T-helper 1 cell treated with Interleukin-12 subunit alpha and Interleukin-12 subunit beta and Interleukin-4 antibody, amounts not matched to agents 30 μg/mL and 1 μg/mL, for 36 hours (primary cell): Measurements from ENCODE around the gene TRIM52.

Experiments
- H3K27ac Mint-ChIP-seq: one replicate; pipeline ENCODE4 v1.8.0; 2021; ENCODE audit warnings: mild to moderate bottlenecking, mixed read lengths
- H3K27me3 Mint-ChIP-seq: one replicate; pipeline ENCODE4 v1.8.0; 2021; ENCODE audit warnings: low read depth, mixed read lengths
- H3K36me3 Mint-ChIP-seq: one replicate; pipeline ENCODE4 v1.8.0; 2021; ENCODE audit warnings: low read depth, mixed read lengths
- H3K4me1 Mint-ChIP-seq: one replicate; pipeline ENCODE4 v1.8.0; 2021; ENCODE audit warnings: low read depth, mixed read lengths
- H3K4me3 Mint-ChIP-seq: one replicate; pipeline ENCODE4 v1.8.0; 2021; ENCODE audit warnings: mild to moderate bottlenecking, moderate library complexity, mixed read lengths
- H3K9me3 Mint-ChIP-seq: one replicate; pipeline ENCODE4 v1.8.0; 2021; ENCODE audit warnings: mixed read lengths

Gene TRIM52

GRCh38 chr5:181265092-181265671 lies 4.2 kb upstream of the TRIM52 start:
- peaks cover 16% of the 10 kb centered on the region for H3K36me3 Mint-ChIP-seq
- H3K4me3 Mint-ChIP-seq = no peak overlapping the region
- no peaks in the 10 kb centered on the region for H3K27me3 Mint-ChIP-seq
- H3K4me1 Mint-ChIP-seq = peaks cover 4% of the 10 kb centered on the region
- no peaks in the 10 kb centered on the region for H3K9me3 Mint-ChIP-seq
- no peak overlapping the region for H3K27ac Mint-ChIP-seq

DNA sequence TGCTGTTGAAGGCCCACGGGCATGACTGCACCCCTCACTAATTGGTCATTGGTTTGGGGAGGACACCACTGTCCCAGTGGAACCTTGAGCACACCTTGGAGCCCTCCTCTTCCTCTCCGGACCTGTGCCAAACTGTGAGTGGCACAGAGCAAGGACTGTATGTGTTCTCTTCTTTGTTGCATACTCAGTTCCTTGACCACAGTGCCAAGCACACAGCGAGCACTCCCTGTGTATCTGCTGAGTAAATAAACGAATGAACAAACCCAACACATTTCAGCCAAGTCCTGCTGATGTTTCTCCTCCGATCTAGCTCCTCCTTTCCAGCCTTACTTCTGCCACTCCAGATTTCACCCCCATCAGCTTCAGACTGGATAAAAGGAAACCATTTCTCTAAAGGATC lies 2.7 kb upstream of the TRIM52 start:
- H3K4me1 Mint-ChIP-seq = peaks cover 19% of the 10 kb centered on the region
- H3K36me3 Mint-ChIP-seq = peaks cover 20% of the 10 kb centered on the region
- H3K4me3 Mint-ChIP-seq = no peak overlapping the region
- no peaks in the 10 kb centered on the region for H3K9me3 Mint-ChIP-seq
- H3K27ac Mint-ChIP-seq = peak overlapping the region; percentile 59
- H3K27me3 Mint-ChIP-seq = no peaks in the 10 kb centered on the region

DNA sequence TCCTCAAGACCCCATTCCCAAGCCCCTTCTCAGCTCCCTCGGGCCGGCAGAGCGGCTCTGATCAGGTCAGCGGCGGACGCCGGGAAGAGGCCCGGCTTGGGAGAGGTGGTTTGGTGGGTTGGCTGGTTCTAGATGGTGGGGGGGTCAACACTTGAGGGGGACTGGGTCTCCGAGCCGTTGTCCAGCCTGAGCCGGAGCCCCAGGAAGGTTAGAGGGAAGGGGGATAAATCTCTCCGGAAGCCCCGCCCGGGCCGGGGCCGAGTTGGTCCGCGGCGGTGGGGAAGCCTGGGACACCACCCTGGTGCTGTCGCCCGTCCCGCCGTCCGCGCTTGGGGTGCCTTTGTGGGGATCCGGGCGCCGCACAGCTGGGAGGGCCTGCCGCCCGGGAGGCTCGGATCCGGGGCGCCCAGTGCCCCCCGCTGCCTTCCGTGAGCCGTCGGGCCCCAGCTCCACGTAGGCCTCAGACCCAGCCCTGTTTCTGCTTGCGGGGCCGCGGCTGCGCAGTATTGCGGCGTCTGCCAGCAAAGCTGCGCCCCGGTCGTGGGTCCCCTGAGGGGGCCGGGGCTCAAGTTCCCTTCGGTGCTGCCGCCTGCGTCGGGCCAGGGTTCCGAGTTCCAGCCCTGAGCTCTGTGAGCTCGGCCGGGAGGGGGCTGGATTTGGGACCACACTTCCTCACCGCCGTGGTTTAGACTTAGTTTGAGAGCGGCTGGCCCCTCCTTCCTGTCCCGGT lies 542 bp upstream of the TRIM52 start:
- peaks cover 36% of the 10 kb centered on the region for H3K4me1 Mint-ChIP-seq
- H3K27ac Mint-ChIP-seq = peak overlapping the region; percentile 94
- H3K36me3 Mint-ChIP-seq = peaks cover 26% of the 10 kb centered on the region
- no peaks in the 10 kb centered on the region for H3K27me3 Mint-ChIP-seq
- peak overlapping the region; percentile 99 for H3K4me3 Mint-ChIP-seq
- H3K9me3 Mint-ChIP-seq = no peaks in the 10 kb centered on the region

- Mint-ChIP-seq H3K9me3 (no peaks in the 10 kb centered on the region), H3K27ac (peak overlapping the region; percentile 94), H3K4me3 (peak overlapping the region; percentile 99), H3K4me1 (peaks cover 47% of the 10 kb centered on the region), H3K36me3 (peaks cover 33% of the 10 kb centered on the region), H3K27me3 (no peaks in the 10 kb centered on the region)
Observed at GRCh38 chr5:181259974-181260719, 796 bp downstream of the TRIM52 start.

GRCh38 chr5:181259283-181259682 lies 1.7 kb downstream of the TRIM52 start:
- Mint-ChIP-seq H3K27ac (peak overlapping the region; percentile 55), H3K4me1 (peaks cover 50% of the 10 kb centered on the region), H3K4me3 (peak overlapping the region; percentile 99), H3K36me3 (peaks cover 32% of the 10 kb centered on the region), H3K27me3 (no peaks in the 10 kb centered on the region), H3K9me3 (no peaks in the 10 kb centered on the region)

GRCh38 chr5:181258576-181258975 lies 2.4 kb downstream of the TRIM52 start:
- Mint-ChIP-seq H3K9me3 (no peaks in the 10 kb centered on the region), H3K4me3 (peak overlapping the region; percentile 99), H3K27me3 (no peaks in the 10 kb centered on the region), H3K4me1 (peaks cover 53% of the 10 kb centered on the region), H3K27ac (peak overlapping the region; percentile 52), H3K36me3 (peaks cover 30% of the 10 kb centered on the region)

- Mint-ChIP-seq H3K9me3 (no peaks in the 10 kb centered on the region), H3K4me3 (no peak overlapping the region), H3K4me1 (peaks cover 66% of the 10 kb centered on the region), H3K27ac (peak overlapping the region; percentile 68), H3K36me3 (peaks cover 35% of the 10 kb centered on the region), H3K27me3 (no peaks in the 10 kb centered on the region)
Observed at GRCh38 chr5:181255836-181256578, 4.9 kb downstream of the TRIM52 start.

DNA sequence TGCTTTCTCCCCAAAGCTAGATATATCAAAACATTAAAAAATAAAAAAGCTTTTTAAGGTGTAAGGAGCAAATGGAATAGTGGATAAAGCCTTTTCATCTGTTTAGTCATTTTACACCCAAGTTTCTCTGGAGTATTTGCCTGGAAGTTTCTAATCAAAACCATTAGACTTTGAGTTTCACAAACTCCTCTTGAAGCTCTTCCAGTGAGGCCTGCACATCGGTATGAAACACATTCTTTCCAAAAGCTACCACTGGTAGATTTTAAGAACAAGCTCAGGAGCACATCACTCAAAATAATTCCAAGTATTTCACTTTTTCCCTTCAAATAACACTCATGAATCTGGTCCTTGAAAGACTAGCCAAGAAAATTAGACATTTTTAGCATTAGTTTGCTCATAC lies 5.7 kb downstream of the TRIM52 start:
- Mint-ChIP-seq H3K36me3 (peaks cover 28% of the 10 kb centered on the region), H3K27me3 (no peaks in the 10 kb centered on the region), H3K27ac (no peak overlapping the region), H3K4me3 (no peak overlapping the region), H3K4me1 (peaks cover 68% of the 10 kb centered on the region), H3K9me3 (no peaks in the 10 kb centered on the region)

DNA sequence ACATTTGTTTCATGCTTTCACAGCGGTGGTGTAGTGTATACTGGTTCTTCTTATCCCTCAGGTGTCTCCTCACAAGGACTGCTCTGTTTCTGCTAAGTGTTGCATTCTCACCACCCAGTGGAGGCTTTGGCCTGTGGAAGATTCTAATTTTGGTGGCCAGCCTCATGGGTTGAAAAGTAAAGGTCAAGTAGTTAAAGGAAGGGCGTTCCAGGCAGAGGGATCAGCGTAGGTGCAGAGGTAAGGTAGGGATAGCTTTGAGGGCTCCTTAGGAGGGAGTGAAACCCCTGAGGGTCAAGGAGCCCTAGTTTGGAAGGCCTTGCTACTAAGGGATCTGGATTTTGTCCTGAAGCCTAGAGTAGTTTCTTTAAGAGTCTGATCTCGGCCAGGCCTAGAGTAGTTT lies 12.7 kb downstream of the TRIM52 start:
- Mint-ChIP-seq H3K27me3 (no peaks in the 10 kb centered on the region), H3K36me3 (peaks cover 20% of the 10 kb centered on the region), H3K4me3 (peak overlapping the region; percentile 85), H3K27ac (peak overlapping the region; percentile 86), H3K9me3 (no peaks in the 10 kb centered on the region), H3K4me1 (peaks cover 53% of the 10 kb centered on the region)

DNA sequence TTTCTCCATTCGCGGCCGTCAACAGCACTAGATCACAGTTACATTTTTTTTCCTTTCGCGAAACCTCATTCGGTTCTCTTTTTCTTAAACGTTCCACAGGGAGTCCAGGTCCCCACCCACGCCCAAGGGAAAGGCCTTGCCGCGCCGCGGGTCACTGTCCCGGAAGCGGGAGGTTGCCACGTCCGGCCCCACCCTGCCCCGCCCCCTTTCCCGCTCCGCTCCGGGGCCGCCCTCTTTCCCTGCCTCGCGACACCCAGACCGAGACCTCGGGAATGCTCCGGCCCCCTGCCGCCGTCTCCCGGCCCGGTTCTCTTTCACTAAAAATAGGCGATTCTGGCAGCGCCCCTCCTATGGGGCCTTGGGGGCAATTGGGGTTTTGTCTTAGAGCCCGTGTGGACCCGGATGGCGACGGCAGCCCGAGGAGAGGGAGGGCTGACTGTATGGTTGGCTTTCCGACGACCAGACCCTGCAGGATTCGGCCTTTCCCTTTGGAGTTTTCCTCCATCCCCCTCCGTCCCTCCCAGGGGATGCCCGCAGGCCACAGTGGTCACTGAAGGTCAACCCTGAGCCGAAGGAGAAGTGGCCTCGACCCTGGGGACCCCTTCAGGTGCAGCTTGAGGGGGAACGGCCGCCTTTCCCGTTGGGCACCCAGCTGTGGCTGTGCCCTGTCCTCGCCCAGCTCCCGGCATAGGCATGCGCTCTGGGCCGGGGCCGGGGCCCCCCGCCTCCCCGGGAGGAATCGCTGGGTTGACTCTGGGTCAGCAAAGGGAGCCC lies 14.5 kb downstream of the TRIM52 start:
- Mint-ChIP-seq H3K27me3 (no peaks in the 10 kb centered on the region), H3K4me1 (peaks cover 60% of the 10 kb centered on the region), H3K4me3 (peak overlapping the region; percentile 85), H3K27ac (peak overlapping the region; percentile 98), H3K36me3 (peaks cover 32% of the 10 kb centered on the region), H3K9me3 (no peaks in the 10 kb centered on the region)

GRCh38 chr5:181245427-181246275 lies 15.3 kb downstream of the TRIM52 start:
- Mint-ChIP-seq H3K9me3 (no peaks in the 10 kb centered on the region), H3K4me3 (peak overlapping the region; percentile 85), H3K36me3 (peaks cover 38% of the 10 kb centered on the region), H3K27ac (peak overlapping the region; percentile 98), H3K27me3 (no peaks in the 10 kb centered on the region), H3K4me1 (peaks cover 60% of the 10 kb centered on the region)

GRCh38 chr5:181243564-181244343 lies 17.2 kb downstream of the TRIM52 start, which contains the start of gene RACK1:
RACK1 (minus strand) TSS chr5:181243906; CDS start chr5:181243800, 106 bp downstream.
- Mint-ChIP-seq H3K9me3 (no peaks in the 10 kb centered on the region), H3K4me1 (peaks cover 52% of the 10 kb centered on the region), H3K36me3 (peaks cover 48% of the 10 kb centered on the region), H3K27me3 (no peaks in the 10 kb centered on the region), H3K27ac (peak within 1 kb of the TSS; percentile 98), H3K4me3 (peak within 1 kb of the TSS; percentile 96)
